Myocyte (in vitro differentiated cells): ENCODE results near the gene CDKN1A. TPM values are rescaled to one million over a fixed set of nuclear protein-coding genes. Genes with fewer than 3 reads are reported as not detected.

ENCODE experiments used
- DNase-seq: peaks from one replicate; pipeline ENCODE4 v3.0.0-alpha.2; 2012; ENCODE audit warnings: low read depth
- total RNA-seq: library from RNA; depleted of rRNA; stranded (reverse); fragments of >200 nt; gene quantifications from 2 replicates; pipeline ENCODE4 v1.2.3, GENCODE V29; 2014

CDKN1A gene
- total RNA-seq, 1 donor from 2014 or later, result 1,798 TPM

GRCh38 chr6:36655085-36655724, 23.3 kb upstream of the CDKN1A start:
- no peak for DNase-seq

GRCh38 chr6:36656441-36656840, 22.1 kb upstream of the CDKN1A start:
- DNase-seq, result no peak

- DNase-seq, result no peak
Observed at GRCh38 chr6:36657271-36657670, 21.2 kb upstream of the CDKN1A start.

GRCh38 chr6:36657942-36658544, 20.5 kb upstream of the CDKN1A start:
- DNase-seq, result no peak

GRCh38 chr6:36659271-36659670, 19.2 kb upstream of the CDKN1A start:
- peak; percentile 94 for DNase-seq

- DNase-seq, result no peak
Observed at GRCh38 chr6:36660771-36661471, 17.6 kb upstream of the CDKN1A start.

GRCh38 chr6:36662380-36662779, 16.1 kb upstream of the CDKN1A start:
- DNase-seq, result no peak

GRCh38 chr6:36662827-36663256, 15.7 kb upstream of the CDKN1A start:
- no peak for DNase-seq

GRCh38 chr6:36663504-36664446, 14.7 kb upstream of the CDKN1A start:
- DNase-seq, result no peak

- no peak for DNase-seq
Observed at GRCh38 chr6:36665180-36665579, 13.3 kb upstream of the CDKN1A start.

GRCh38 chr6:36666287-36666686, 12.2 kb upstream of the CDKN1A start:
- DNase-seq, result peak; percentile 19

GRCh38 chr6:36666826-36667591, 11.5 kb upstream of the CDKN1A start:
- peak; percentile 98 for DNase-seq

- peak; percentile 74 for DNase-seq
Observed at GRCh38 chr6:36668591-36668990, 9.9 kb upstream of the CDKN1A start.

- peak; percentile 96 for DNase-seq
Observed at GRCh38 chr6:36669002-36669401, 9.5 kb upstream of the CDKN1A start.

- peak; percentile 33 for DNase-seq
Observed at GRCh38 chr6:36670271-36670670, 8.2 kb upstream of the CDKN1A start.

GRCh38 chr6:36671687-36672375, 6.7 kb upstream of the CDKN1A start:
- no peak for DNase-seq

- no peak for DNase-seq
Observed at GRCh38 chr6:36673882-36674281, 4.6 kb upstream of the CDKN1A start.

- DNase-seq, result peak; percentile 79
Observed at GRCh38 chr6:36674942-36675341, 3.6 kb upstream of the CDKN1A start.

- DNase-seq, result peak; percentile 76
Observed at GRCh38 chr6:36676141-36677058, 2.1 kb upstream of the CDKN1A start.
